Nephron progenitor cell (in vitro differentiated cells): ENCODE results near the gene TMOD2.
A peak's percentile ranks its signal among the peaks of the same experiment; 100 is the strongest.

Source experiments
- DNase-seq: peaks from one replicate; pipeline ENCODE4 v3.0.0; 2021
- H3K27ac Mint-ChIP-seq: 2 replicates; pipeline ENCODE4 v1.8.0; 2021; ENCODE audit warnings: mild to moderate bottlenecking, moderate library complexity, mixed read lengths
- H3K27me3 Mint-ChIP-seq: 2 replicates; pipeline ENCODE4 v1.8.0; 2021; ENCODE audit warnings: mild to moderate bottlenecking, low read depth, mixed read lengths; ENCODE audit not compliant: poor library complexity
- H3K36me3 Mint-ChIP-seq: 2 replicates; pipeline ENCODE4 v1.8.0; 2021; ENCODE audit warnings: low read depth, mixed read lengths
- H3K4me1 Mint-ChIP-seq: 2 replicates; pipeline ENCODE4 v1.8.0; 2021; ENCODE audit warnings: mixed read lengths
- H3K4me3 Mint-ChIP-seq: 2 replicates; pipeline ENCODE4 v1.8.0; 2021; ENCODE audit warnings: mild to moderate bottlenecking, moderate library complexity, mixed read lengths
- H3K9me3 Mint-ChIP-seq: 2 replicates; pipeline ENCODE4 v1.8.0; 2021; ENCODE audit warnings: mild to moderate bottlenecking, moderate library complexity, mixed read lengths
- TF ChIP-seq, protein P1 (sequence below): fragments of 200-600 bp; sonication (generic); IDR thresholded peaks from 2 replicates; pipeline ENCODE4 v1.5.0; 2021; ENCODE audit warnings: antibody characterized with exemption

Gene TMOD2

DNA sequence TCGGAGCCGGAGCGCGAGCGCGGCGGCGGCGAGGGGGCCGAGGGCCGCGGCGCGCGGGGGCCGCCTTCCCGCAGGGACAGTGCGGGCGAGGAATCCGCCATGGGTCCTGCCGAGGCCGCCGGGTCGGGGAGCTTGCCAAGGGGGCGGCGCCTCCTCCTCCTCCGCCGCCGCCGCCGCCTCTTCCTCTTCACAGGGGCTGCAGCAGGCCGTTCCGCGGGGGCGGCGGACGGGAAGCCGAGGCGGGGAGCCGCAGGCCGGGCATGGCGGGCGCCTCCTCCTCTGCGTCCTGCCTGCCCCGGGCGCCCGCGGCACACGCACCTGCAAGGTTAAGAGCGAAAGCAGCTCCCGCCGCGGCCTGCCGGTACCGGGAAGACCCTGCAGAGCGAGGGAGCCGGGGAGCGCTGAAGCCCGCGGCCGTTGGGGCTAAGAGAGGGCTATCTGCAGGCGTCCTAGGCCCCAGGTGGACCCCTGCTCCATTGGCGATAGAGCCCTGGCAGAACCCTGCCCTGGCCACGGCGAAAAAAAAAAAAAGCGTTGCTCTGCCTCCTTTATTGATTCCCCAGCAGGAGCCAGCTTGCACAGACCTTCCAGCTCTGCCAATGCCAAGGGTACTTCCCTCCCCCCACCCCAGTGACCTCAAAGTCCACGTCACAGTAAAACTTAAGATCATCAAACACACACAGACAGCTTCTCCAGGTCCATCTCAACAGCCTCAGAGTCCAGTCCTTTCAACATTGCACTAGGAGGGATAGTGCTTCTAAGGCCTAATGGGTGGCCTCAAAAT is 13.7 kb upstream of the TMOD2 start, which contains the start of gene LYSMD2:
Gene LYSMD2, minus strand, starts transcription at position 134 of the 784 bp plus-strand sequence. Its CDS starts 33 bp downstream, at position 101.
- Mint-ChIP-seq H3K27ac (no peak within 1 kb of the TSS), H3K4me1 (peaks cover 8% of the 10 kb centered on the region), H3K36me3 (no peaks in the 10 kb centered on the region), H3K9me3 (no peaks in the 10 kb centered on the region), H3K27me3 (peaks cover 70% of the 10 kb centered on the region), H3K4me3 (peak within 1 kb of the TSS; percentile 77)
- TF ChIP-seq, protein P1, sequence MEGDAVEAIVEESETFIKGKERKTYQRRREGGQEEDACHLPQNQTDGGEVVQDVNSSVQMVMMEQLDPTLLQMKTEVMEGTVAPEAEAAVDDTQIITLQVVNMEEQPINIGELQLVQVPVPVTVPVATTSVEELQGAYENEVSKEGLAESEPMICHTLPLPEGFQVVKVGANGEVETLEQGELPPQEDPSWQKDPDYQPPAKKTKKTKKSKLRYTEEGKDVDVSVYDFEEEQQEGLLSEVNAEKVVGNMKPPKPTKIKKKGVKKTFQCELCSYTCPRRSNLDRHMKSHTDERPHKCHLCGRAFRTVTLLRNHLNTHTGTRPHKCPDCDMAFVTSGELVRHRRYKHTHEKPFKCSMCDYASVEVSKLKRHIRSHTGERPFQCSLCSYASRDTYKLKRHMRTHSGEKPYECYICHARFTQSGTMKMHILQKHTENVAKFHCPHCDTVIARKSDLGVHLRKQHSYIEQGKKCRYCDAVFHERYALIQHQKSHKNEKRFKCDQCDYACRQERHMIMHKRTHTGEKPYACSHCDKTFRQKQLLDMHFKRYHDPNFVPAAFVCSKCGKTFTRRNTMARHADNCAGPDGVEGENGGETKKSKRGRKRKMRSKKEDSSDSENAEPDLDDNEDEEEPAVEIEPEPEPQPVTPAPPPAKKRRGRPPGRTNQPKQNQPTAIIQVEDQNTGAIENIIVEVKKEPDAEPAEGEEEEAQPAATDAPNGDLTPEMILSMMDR, result no peak
- DNase-seq, result peak; percentile 75

DNA sequence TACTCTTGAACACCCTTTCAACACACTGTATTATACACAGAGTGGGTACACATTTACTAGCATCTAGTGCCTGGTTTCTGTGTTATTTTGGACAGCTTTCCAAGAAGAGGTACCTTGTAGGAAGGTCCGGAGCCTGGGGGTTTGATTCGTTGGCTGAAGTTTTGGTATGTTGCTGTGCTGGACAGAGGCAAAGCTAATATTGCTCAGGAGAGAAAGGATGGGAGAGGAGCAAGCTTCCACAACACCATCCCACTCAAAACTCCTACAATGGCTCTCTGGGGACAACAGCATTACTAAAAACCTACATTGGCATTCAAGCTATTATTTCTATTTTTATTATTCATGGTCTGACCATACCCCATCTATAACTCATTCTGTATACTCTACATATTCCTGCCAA is 12.8 kb upstream of the TMOD2 start:
- Mint-ChIP-seq H3K36me3 (no peaks in the 10 kb centered on the region), H3K4me3 (peak overlapping the region; percentile 77), H3K27me3 (peaks cover 77% of the 10 kb centered on the region), H3K9me3 (no peaks in the 10 kb centered on the region), H3K27ac (no peak overlapping the region), H3K4me1 (peaks cover 8% of the 10 kb centered on the region)
- TF ChIP-seq, protein P1, result no peak
- no peak for DNase-seq

DNA sequence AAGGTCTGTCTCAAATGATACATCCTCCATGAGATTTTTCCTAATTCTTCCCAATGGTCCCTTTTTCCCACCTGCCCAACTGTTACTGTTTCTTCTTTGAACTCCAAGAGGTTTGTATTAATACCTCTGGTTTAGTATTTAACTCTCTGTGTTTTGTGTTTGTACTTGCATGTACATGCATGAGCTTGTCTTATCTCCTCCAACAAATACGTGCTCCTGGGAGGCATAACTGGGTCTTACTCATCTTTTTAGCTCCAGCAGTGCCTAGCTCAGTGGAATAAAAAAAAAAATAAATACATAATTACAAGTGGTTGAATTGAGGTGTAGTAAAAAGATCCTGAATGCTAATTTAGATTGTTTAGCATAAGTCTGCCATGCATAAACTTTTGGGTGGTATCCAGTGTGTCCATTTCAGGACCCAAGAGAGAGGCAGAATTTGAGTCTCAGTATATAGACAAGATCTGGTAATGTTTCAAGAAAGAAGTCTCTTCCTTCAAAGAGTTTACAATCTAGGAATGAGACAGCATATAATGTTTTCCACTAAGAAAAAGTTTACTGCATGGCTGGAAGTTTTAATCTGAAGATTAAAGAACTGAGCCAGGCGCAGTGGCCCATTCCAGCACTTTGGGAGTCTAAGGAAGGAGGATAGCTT is 12.2 kb upstream of the TMOD2 start:
- H3K27ac Mint-ChIP-seq, result no peak overlapping the region
- peaks cover 8% of the 10 kb centered on the region for H3K4me1 Mint-ChIP-seq
- H3K9me3 Mint-ChIP-seq, result no peaks in the 10 kb centered on the region
- no peaks in the 10 kb centered on the region for H3K36me3 Mint-ChIP-seq
- peaks cover 81% of the 10 kb centered on the region for H3K27me3 Mint-ChIP-seq
- DNase-seq, result no peak
- TF ChIP-seq, protein P1, result no peak
- H3K4me3 Mint-ChIP-seq, result peak overlapping the region; percentile 77

DNA sequence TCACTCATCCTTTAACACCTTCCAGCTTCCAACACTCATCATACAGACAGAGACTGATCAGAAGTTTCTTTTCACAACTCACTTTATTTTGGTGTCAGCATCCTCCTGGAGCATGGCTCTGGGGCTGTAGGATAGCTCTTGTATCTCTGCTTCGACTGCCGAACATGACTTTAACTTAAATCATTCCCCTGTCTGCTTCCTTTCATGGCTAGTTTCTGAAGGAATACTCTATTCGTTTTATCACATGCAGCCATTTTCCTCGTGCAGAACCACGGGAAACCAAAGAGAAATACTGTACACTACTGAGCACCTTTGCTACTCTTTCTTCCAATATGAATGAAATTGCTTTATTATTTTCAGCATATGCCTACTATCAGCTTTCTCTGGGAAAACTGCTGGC is 2.1 kb upstream of the TMOD2 start:
- H3K27me3 Mint-ChIP-seq, result peaks cover 84% of the 10 kb centered on the region
- H3K4me1 Mint-ChIP-seq, result peaks cover 14% of the 10 kb centered on the region
- no peak overlapping the region for H3K27ac Mint-ChIP-seq
- H3K36me3 Mint-ChIP-seq, result no peaks in the 10 kb centered on the region
- DNase-seq, result no peak
- H3K9me3 Mint-ChIP-seq, result no peaks in the 10 kb centered on the region
- H3K4me3 Mint-ChIP-seq, result no peak overlapping the region
- TF ChIP-seq, protein P1, result no peak

DNA sequence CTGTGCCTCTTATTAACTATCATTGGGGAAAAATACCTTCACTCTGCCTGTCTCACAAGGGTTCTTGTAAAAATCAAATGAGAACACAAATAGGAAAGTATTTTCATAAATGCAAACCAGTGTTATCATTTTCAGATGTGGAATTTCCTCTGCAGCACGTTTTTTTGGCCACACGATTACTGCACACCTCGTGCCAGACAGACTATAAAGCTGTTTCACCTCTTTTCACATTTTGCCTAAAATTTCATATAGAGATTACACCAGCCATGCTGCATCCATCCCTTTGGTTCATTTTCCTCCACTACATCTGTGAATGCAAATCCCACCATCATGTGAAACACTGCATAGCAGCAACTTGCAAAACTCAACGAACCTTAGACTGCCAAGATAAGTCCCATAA is 1.2 kb upstream of the TMOD2 start:
- H3K27me3 Mint-ChIP-seq, result peaks cover 84% of the 10 kb centered on the region
- H3K36me3 Mint-ChIP-seq, result no peaks in the 10 kb centered on the region
- no peak for DNase-seq
- peaks cover 14% of the 10 kb centered on the region for H3K4me1 Mint-ChIP-seq
- H3K4me3 Mint-ChIP-seq, result peak overlapping the region; percentile 83
- H3K9me3 Mint-ChIP-seq, result no peaks in the 10 kb centered on the region
- H3K27ac Mint-ChIP-seq, result no peak overlapping the region
- TF ChIP-seq, protein P1, result no peak
